GM13977 (cell line): ENCODE data around the gene HJURP.

Source experiments
- DNase-seq: peaks from one replicate; pipeline ENCODE4 v3.0.0; 2012; ENCODE audit warnings: low spot score
- in situ Hi-C: fragments of 300-500 bp; cut with MboI; formaldehyde crosslinking; loops from one replicate; pipeline ENCODE4 v1.12.0; 2022; ENCODE audit warnings: low sequenced_read_pairs, low pct_unique_long_range_greater_than_20kb, mixed read lengths, inconsistent platforms; ENCODE audit not compliant: unreplicated experiment
- TF ChIP-seq, protein P1 (sequence below): IDR thresholded peaks from 2 replicates; pipeline ENCODE4 v1.5.1; 2012; ENCODE audit warnings: mild to moderate bottlenecking, control low read depth; ENCODE audit not compliant: insufficient read depth; ENCODE audit errors: extremely low read depth, missing control alignments

The HJURP gene

DNA sequence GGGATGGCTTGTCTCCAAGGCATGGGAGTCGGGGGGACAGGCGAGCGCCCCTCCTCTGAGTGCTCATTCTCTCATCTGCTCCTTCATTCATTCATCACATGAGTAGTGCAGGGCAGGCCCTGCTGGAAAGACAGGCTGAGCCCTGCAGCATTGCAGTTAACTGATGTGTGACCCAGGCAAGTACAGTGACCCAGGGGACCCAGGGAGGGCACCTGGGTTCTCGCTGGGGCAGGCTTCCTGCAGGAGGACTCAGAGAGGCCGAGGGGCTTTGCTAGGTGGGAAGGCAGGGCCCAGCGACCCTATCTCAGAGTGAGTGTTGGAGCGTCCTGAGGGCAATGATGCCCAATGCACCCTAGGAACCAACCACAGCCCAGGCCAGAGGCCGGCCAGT lies 30.6 kb downstream of the HJURP start:
- no peak for DNase-seq
- TF ChIP-seq, protein P1, sequence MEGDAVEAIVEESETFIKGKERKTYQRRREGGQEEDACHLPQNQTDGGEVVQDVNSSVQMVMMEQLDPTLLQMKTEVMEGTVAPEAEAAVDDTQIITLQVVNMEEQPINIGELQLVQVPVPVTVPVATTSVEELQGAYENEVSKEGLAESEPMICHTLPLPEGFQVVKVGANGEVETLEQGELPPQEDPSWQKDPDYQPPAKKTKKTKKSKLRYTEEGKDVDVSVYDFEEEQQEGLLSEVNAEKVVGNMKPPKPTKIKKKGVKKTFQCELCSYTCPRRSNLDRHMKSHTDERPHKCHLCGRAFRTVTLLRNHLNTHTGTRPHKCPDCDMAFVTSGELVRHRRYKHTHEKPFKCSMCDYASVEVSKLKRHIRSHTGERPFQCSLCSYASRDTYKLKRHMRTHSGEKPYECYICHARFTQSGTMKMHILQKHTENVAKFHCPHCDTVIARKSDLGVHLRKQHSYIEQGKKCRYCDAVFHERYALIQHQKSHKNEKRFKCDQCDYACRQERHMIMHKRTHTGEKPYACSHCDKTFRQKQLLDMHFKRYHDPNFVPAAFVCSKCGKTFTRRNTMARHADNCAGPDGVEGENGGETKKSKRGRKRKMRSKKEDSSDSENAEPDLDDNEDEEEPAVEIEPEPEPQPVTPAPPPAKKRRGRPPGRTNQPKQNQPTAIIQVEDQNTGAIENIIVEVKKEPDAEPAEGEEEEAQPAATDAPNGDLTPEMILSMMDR: no peak
- in situ Hi-C loops: no loop called here

DNA sequence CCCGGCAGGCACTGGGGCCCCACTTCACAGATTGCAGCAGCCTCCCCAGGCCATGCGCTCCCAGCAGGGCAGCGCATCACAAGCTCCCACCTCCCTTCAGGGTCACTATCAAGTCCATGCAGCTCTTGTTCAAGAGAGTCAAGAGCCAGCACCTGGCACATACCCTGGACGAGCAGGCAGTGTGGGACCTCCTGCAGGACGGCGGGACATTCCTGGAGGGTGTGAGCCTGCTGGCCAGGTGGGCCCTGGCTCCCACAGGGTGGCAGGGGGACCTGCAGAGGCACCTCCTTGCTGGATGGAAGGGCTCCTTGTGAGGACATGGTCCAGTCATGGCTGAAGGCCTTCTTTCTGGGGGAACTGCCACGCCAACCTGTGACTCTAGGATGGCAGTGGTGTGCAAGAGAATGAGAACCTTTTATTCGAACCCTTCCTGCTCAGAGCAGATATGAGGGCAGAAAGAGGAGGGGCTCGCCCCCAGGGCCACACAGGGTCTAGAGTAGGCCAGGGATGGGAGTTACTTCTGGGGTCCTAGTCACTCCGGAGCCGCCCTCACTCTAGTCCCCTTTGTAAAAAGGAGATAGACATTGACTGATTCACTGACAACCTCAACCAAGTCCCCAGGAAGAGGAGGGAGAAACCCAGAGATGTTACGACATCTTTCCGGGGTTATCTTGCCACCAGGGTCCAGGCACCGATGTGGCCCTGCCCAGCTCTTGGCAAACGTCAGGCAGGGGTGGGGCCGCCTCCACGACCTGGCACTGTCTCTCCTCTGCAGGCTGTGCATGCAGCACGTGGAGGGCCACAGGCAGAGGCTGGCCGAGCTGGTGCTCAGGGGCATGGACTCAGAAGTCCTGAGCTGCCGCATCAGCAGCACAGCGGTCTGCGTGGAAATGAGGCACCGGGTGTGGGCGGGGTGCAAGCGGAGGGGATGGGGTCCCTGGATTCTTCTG lies 31.3 kb downstream of the HJURP start:
- TF ChIP-seq, protein P1: no peak
- DNase-seq: no peak
- in situ Hi-C loops: no loop called here

DNA sequence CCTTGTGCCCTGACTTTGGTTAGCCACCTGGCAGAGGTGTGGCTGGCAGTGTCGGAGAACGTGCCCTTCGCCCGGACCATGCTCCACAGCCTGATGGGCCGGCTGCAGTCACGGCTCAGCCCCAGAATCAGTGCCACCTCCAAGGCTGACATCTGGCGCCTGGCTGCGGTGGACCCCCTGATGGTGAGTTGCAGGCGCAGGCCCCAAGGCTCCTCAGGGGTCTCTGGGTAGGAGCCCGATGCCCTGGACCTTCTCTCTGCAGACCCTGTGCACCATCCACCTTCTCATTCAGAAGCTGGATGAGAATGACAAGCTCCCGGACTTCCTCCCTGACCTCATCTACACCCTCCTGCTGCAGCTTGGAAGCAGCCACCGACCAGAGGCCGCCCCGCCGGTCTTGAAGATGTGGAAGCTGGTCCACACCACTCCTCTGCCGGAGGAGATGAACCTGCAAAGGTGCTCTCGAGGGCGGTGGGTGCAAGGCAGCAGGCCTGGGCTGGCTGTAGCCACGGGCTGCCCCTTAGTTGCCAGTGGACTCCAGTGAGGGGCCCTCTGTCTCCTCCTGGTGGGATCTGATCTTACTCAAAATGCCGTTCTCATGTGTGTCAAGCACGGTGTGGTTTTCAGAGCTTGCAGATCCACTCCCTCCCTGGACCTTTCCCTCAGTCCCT lies 32.1 kb downstream of the HJURP start:
- in situ Hi-C loops: no loop called here
- TF ChIP-seq, protein P1: no peak
- no peak for DNase-seq

DNA sequence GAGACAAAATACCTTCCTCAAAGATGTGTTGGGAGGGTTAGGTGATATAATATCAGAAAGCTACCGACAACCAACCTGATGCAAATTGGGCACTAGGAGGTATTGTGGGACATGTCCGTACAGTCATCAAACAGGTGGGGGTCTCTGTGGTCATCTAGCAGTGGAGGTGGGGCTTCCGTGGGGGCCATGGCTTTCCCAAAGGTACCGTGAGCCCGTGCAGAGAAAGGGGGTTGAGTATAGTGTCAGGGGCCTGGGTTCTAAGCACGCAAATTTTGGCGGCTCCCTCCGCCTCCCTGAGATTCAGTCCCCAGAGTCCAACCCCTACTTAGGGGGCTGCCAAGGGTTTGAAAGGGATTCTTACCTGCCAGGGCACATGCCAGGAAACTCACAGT lies 32.6 kb downstream of the HJURP start:
- in situ Hi-C loops: no loop called here
- DNase-seq: no peak
- TF ChIP-seq, protein P1: no peak

DNA sequence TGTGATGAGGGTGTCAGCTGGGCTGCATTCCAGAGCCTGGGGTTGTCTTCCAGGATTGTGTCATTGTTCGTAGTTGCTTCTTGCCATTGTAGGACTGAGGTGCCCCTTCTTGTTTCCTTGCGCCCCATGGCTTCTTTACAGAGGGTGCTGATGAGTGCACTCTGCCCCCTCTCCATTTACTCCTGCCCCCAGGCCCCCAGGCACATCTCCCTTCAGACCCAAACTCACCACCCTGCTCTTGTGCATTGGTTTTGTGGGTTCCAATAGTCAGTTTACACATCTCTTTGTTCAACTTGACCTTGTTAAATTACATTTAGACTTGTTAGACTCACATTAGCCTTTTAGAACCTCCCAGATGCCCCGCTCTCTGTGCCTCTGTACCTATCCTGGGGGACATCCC lies 33.1 kb downstream of the HJURP start:
- in situ Hi-C loops: no loop called here
- TF ChIP-seq, protein P1: no peak
- no peak for DNase-seq

DNA sequence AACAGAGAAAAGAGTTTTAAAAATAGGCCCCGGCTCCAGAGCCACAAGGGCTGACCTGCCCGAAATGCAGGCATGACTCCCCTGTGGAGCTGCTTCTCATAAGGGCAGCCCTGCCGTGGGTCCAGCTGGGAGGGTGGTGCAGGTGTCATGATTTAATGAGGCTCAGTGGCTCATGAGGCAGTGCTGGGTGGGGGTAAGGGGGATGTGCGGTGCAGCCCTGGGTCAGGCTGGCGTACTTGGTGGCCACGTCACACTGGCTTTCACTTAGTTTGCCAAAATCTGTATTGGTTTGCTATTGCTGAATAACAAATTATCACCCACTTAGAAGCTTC lies 33.6 kb downstream of the HJURP start:
- TF ChIP-seq, protein P1: no peak
- DNase-seq: no peak
- in situ Hi-C loops: no loop called here
